ENCODE measurements around the gene ST7.

DNA sequence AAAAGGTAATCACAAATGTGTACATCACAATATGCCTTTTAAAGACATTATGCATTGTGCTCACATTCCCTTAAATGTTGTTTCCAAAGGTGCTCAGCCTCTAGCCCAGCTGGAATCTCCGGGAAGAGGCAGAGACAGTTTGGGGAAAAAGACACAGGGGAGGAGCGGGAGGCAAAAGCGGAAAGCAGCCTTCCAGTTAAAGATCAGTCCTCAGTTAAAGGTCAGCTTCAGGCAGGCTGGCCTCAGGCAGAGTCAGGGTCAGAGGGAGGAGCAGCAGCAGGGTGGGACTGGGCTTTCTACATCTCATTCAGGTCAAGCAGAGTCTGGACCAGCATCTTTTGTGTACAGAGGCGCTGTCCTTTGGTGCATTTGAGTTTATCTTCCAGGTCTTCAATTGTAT, 18.6 kb downstream of the ST7 start:
- TF ChIP-seq POLR2A (IDR thresholded peaks at IDR 0.05), result no peak
- TF ChIP-seq, protein P1, sequence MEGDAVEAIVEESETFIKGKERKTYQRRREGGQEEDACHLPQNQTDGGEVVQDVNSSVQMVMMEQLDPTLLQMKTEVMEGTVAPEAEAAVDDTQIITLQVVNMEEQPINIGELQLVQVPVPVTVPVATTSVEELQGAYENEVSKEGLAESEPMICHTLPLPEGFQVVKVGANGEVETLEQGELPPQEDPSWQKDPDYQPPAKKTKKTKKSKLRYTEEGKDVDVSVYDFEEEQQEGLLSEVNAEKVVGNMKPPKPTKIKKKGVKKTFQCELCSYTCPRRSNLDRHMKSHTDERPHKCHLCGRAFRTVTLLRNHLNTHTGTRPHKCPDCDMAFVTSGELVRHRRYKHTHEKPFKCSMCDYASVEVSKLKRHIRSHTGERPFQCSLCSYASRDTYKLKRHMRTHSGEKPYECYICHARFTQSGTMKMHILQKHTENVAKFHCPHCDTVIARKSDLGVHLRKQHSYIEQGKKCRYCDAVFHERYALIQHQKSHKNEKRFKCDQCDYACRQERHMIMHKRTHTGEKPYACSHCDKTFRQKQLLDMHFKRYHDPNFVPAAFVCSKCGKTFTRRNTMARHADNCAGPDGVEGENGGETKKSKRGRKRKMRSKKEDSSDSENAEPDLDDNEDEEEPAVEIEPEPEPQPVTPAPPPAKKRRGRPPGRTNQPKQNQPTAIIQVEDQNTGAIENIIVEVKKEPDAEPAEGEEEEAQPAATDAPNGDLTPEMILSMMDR (IDR thresholded peaks at IDR 0.05), result no peak

Data from sigmoid colon (tissue), 3 donors.